Mucosa of stomach (tissue), 1 donor: ENCODE measurements around the gene ATL2.
"Not testable (repeated sequence)": the region's sequence is repeated elsewhere in the genome, so short reads cannot be mapped to it uniquely, and the experiment has no call there.

Experiments
- H3K27me3 ChIP-seq: one replicate; pipeline ENCODE4 v1.7.0; 2013; ENCODE audit warnings: mild to moderate bottlenecking, low read length; ENCODE audit not compliant: control insufficient read depth, insufficient read depth
- H3K36me3 ChIP-seq: one replicate; pipeline ENCODE4 v1.7.0; 2013; ENCODE audit warnings: low read length; ENCODE audit not compliant: control insufficient read depth, insufficient read depth
- H3K4me1 ChIP-seq: one replicate; pipeline ENCODE4 v1.7.0; 2013; ENCODE audit warnings: mild to moderate bottlenecking, low read length; ENCODE audit not compliant: control insufficient read depth, insufficient read depth
- H3K4me3 ChIP-seq: one replicate; pipeline ENCODE4 v1.7.0; 2013; ENCODE audit warnings: low read length
- H3K9ac ChIP-seq: one replicate; pipeline ENCODE4 v1.7.0; 2013; ENCODE audit warnings: mild to moderate bottlenecking, low read length, moderate library complexity
- H3K9me3 ChIP-seq: one replicate; pipeline ENCODE4 v1.7.0; 2013; ENCODE audit warnings: mild to moderate bottlenecking, low read length, moderate library complexity; ENCODE audit not compliant: control insufficient read depth
- donor health status: Pancreatic carcinoma.

Gene ATL2

DNA sequence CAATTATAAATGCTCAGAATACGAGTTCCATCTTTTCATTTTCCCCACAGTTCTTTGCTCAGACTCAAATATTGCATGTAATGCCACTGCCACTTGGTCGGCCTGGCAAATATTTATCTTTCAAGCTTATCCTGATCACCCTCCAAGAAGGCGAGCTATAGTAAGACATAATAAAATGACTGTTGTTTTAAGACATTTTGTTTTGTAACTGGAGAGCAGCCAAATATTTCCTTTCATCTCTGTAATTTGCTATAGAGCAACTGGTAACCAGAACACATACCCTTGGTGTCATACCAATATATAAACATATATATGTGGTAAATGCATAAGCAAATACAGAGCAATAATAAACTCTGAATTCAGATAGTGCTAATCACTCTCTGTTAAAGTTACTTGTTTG is 7.3 kb upstream of the ATL2 start:
- no peaks in the 10 kb centered on the region for H3K27me3 ChIP-seq
- no peaks in the 10 kb centered on the region for H3K36me3 ChIP-seq
- peaks cover 4% of the 10 kb centered on the region for H3K4me1 ChIP-seq
- no peak overlapping the region for H3K9ac ChIP-seq
- H3K9me3 ChIP-seq, result no peaks in the 10 kb centered on the region
- H3K4me3 ChIP-seq, result no peak overlapping the region

DNA sequence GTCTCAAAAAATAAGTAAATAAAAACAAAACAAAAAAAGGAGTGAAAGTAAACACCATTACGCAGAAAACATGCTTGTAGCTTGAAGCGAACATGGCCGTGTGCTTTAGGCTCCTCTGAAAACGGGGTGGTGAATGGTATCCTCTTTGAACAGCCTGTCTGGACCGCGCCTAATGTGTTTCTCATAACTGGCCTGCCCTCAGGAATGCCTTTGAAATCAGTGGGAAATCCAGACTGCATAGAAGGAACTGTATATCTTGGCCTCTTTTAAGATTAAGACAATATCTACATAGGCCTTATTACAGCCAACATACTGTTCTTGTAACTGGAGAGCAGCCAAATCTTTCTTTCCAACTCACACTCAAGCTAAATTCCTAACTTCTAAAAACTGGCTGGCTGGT is 6.7 kb upstream of the ATL2 start:
- H3K4me1 ChIP-seq, H3K9me3 ChIP-seq, H3K9ac ChIP-seq, H3K27me3 ChIP-seq, H3K4me3 ChIP-seq, H3K36me3 ChIP-seq: not testable (repeated sequence)

DNA sequence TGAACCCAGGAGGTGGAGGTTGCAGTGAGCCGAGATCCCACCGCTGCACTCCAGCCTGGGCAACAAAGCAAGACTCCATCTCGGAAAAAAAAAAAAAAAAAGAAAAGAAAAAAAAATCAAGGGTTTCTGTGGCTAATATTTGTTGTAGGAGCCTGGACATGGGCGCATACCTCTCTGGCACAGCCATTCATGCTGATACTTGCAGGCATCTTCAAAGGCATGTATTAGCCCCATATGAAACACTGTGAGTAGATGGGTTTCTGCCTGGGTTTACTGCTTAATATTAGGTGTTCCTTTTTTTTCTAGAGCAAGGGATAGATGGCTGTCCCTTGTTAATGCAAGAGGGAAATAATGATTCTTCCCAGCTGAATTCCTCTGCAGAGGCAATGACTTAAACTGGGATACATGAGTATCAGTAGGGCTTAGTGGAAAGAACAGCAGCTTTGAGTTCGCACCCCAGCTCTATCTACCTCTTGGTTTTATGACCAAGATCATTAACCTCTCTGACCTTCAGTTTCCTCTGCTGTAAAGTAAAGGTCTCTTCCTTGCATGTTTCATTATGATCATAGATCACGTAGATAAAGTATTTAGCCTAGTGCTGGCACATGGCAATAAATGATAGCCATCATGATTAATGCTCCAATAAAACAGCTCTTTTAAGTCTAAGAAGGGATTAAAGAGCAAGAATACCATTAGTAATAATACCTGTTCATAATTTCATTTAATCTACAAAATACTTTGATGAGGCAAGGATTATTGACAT is 4.5 kb upstream of the ATL2 start:
- Histone ChIP-seq H3K4me3 (no peak overlapping the region), H3K27me3 (no peaks in the 10 kb centered on the region), H3K4me1 (peaks cover 4% of the 10 kb centered on the region), H3K9me3 (no peaks in the 10 kb centered on the region), H3K36me3 (no peaks in the 10 kb centered on the region), H3K9ac (no peak overlapping the region)

GRCh38 chr2:38380397-38381130 is 3.5 kb upstream of the ATL2 start:
- Histone ChIP-seq H3K27me3 (no peaks in the 10 kb centered on the region), H3K36me3 (no peaks in the 10 kb centered on the region), H3K9ac (no peak overlapping the region), H3K4me3 (no peak overlapping the region), H3K9me3 (no peaks in the 10 kb centered on the region), H3K4me1 (peaks cover 6% of the 10 kb centered on the region)

GRCh38 chr2:38376346-38377049 is 575 bp downstream of the ATL2 start:
- Histone ChIP-seq H3K4me1 (peaks cover 9% of the 10 kb centered on the region), H3K9ac (peak overlapping the region; percentile 92), H3K4me3 (peak overlapping the region; percentile 92), H3K9me3 (no peaks in the 10 kb centered on the region), H3K27me3 (no peaks in the 10 kb centered on the region), H3K36me3 (no peaks in the 10 kb centered on the region)

GRCh38 chr2:38375696-38376345 is 1.3 kb downstream of the ATL2 start:
- Histone ChIP-seq H3K9me3 (no peaks in the 10 kb centered on the region), H3K4me3 (peak overlapping the region; percentile 92), H3K27me3 (no peaks in the 10 kb centered on the region), H3K36me3 (no peaks in the 10 kb centered on the region), H3K9ac (peak overlapping the region; percentile 92), H3K4me1 (peaks cover 9% of the 10 kb centered on the region)

DNA sequence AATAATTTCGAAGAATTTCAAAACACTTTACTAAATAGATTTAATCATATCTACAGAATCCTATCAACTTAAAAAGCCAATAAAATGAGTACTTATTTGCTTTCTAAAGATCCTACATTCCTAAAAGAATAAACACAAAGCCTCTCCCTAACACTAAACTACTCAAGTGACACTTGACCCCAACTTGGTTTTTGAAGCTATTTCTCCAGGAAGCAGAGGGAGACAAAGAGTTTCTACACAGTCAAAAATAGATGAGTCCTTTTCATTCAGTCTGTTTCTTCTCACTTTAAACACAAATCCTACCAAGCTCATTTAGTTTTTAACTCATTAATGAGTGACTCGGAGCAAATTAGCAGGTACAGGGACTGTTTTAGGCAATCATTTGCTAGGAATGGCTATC is 2.1 kb downstream of the ATL2 start:
- no peaks in the 10 kb centered on the region for H3K9me3 ChIP-seq
- H3K4me3 ChIP-seq, result no peak overlapping the region
- H3K36me3 ChIP-seq, result no peaks in the 10 kb centered on the region
- H3K9ac ChIP-seq, result peak overlapping the region; percentile 92
- no peaks in the 10 kb centered on the region for H3K27me3 ChIP-seq
- H3K4me1 ChIP-seq, result peaks cover 9% of the 10 kb centered on the region

GRCh38 chr2:38371235-38371634 is 5.8 kb downstream of the ATL2 start:
- Histone ChIP-seq H3K27me3 (no peaks in the 10 kb centered on the region), H3K36me3 (no peaks in the 10 kb centered on the region), H3K4me3 (no peak overlapping the region), H3K9ac (no peak overlapping the region), H3K9me3 (no peaks in the 10 kb centered on the region), H3K4me1 (peaks cover 9% of the 10 kb centered on the region)

GRCh38 chr2:38370664-38371063 is 6.4 kb downstream of the ATL2 start:
- Histone ChIP-seq H3K9ac (no peak overlapping the region), H3K4me1 (peaks cover 11% of the 10 kb centered on the region), H3K9me3 (no peaks in the 10 kb centered on the region), H3K36me3 (no peaks in the 10 kb centered on the region), H3K27me3 (no peaks in the 10 kb centered on the region), H3K4me3 (no peak overlapping the region)

- no peak overlapping the region for H3K4me3 ChIP-seq
- H3K4me1 ChIP-seq, result peaks cover 5% of the 10 kb centered on the region
- no peaks in the 10 kb centered on the region for H3K9me3 ChIP-seq
- H3K36me3 ChIP-seq, result no peaks in the 10 kb centered on the region
- H3K9ac ChIP-seq, result no peak overlapping the region
- no peaks in the 10 kb centered on the region for H3K27me3 ChIP-seq
Observed at GRCh38 chr2:38362232-38362631, 14.8 kb downstream of the ATL2 start.

DNA sequence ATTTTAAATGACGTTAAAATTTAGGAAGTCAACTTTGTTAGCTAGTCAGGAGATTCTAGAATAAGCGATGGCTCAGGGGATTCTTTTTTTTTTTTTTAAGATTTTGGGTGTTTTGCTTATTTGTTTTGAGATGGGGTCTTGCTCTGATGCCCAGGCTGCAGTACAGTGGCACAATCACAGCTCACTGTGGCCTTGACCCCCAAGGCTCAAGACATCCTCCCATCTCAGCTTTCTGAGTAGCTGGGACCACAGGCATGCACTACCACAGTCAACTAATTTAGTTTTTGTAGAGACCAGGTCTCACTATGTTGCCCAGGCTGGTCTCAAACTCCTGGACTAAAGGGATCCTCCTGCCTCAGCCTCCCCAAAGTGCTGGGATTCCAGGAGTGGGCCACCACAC is 16.9 kb downstream of the ATL2 start:
- Histone ChIP-seq H3K9me3 (no peaks in the 10 kb centered on the region), H3K4me3 (no peak overlapping the region), H3K4me1 (no peaks in the 10 kb centered on the region), H3K36me3 (no peaks in the 10 kb centered on the region), H3K27me3 (no peaks in the 10 kb centered on the region), H3K9ac (no peak overlapping the region)

DNA sequence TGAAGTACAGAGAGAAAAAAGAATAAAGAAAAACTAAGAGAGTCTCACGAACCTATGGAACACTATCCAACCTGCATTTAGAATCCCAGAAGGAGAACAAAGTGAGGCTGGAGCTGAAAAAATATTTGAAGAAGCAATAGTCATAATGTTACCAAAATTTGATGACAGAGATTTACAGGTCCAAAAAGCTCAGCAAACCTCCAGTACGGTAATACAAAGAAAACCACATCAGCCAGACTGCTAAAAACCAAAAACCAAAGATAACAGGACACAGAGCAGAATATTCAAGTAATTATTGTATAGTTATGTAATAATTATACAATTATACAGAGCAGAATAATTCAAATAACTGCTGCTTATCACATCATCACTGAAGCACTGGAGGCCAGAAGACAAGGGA is 23.7 kb downstream of the ATL2 start:
- no peaks in the 10 kb centered on the region for H3K9me3 ChIP-seq
- H3K4me3 ChIP-seq, result no peak overlapping the region
- no peaks in the 10 kb centered on the region for H3K4me1 ChIP-seq

More for the DNA sequence above, 23.7 kb downstream of the ATL2 start:
- Histone ChIP-seq H3K27me3 (no peaks in the 10 kb centered on the region), H3K9ac (no peak overlapping the region), H3K36me3 (no peaks in the 10 kb centered on the region)
